ENCODE results near the gene PON1.

Gene PON1

DNA sequence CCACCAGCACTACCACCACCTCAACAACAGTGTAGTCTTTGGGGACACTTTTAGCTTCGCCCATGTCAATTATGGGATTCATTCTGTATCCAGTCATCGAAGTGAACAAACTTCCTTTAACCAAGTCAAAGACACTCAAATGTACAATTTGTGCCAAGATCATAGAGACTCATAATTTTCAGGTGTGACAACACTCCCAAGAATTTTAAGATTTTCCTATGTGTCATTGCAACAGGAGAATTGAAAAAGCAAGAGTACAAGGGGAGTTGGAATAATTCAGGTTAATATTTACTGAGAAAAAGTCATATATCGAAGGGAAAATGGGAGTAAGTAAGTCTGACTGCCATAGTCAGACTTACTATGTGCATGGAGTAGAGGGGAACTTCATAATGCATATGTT is 26.2 kb downstream of the PON1 start:
- no peaks in the 10 kb centered on the region for H3K4me1 ChIP-seq (ENCODE audit: insufficient read depth, poor library complexity, severe bottlenecking)
- TF ChIP-seq, protein P1, sequence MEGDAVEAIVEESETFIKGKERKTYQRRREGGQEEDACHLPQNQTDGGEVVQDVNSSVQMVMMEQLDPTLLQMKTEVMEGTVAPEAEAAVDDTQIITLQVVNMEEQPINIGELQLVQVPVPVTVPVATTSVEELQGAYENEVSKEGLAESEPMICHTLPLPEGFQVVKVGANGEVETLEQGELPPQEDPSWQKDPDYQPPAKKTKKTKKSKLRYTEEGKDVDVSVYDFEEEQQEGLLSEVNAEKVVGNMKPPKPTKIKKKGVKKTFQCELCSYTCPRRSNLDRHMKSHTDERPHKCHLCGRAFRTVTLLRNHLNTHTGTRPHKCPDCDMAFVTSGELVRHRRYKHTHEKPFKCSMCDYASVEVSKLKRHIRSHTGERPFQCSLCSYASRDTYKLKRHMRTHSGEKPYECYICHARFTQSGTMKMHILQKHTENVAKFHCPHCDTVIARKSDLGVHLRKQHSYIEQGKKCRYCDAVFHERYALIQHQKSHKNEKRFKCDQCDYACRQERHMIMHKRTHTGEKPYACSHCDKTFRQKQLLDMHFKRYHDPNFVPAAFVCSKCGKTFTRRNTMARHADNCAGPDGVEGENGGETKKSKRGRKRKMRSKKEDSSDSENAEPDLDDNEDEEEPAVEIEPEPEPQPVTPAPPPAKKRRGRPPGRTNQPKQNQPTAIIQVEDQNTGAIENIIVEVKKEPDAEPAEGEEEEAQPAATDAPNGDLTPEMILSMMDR (IDR thresholded peaks at IDR 0.05; ENCODE audit: poor library complexity, severe bottlenecking), result no peak
- no peaks in the 10 kb centered on the region for H3K27me3 ChIP-seq (ENCODE audit: insufficient read depth, poor library complexity, severe bottlenecking)
- no peak overlapping the region for H3K4me3 ChIP-seq (ENCODE audit: severe bottlenecking)
- DNase-seq (ENCODE audit: low spot score), result no peak
- no peak for ATAC-seq (ENCODE audit: low read depth)
- H3K27ac ChIP-seq (ENCODE audit: poor library complexity, severe bottlenecking), result no peak overlapping the region
- H3K9me3 ChIP-seq (ENCODE audit: severe bottlenecking), result no peaks in the 10 kb centered on the region
- H3K36me3 ChIP-seq (ENCODE audit: low read depth), result no peaks in the 10 kb centered on the region

DNA sequence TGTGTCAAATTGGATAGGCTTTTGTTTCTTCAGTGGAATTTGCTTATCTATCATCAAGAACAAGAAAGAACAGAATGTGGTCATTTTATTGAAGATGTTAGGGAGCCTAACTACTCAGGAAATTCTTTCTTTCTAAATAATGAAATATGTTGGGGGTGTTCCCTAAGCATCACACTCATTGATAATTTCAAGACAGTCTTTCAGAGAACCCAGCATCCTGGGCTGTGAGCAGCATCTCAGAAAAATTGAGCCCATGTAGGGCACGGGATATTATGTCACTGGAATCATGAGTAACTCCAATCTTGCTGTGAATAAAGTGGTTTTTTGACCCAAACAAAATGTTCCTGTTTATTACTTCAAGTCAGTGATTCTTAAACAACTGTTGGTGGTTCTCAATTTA is 27.3 kb downstream of the PON1 start:
- DNase-seq (ENCODE audit: low spot score) (no peak), ATAC-seq (ENCODE audit: low read depth) (no peak)
- no peaks in the 10 kb centered on the region for H3K9me3 ChIP-seq (ENCODE audit: severe bottlenecking)
- TF ChIP-seq, protein P1 (IDR thresholded peaks at IDR 0.05; ENCODE audit: poor library complexity, severe bottlenecking), result no peak
- no peaks in the 10 kb centered on the region for H3K27me3 ChIP-seq (ENCODE audit: insufficient read depth, poor library complexity, severe bottlenecking)
- H3K4me3 ChIP-seq (ENCODE audit: severe bottlenecking), result no peak overlapping the region
- no peaks in the 10 kb centered on the region for H3K4me1 ChIP-seq (ENCODE audit: insufficient read depth, poor library complexity, severe bottlenecking)
- no peaks in the 10 kb centered on the region for H3K36me3 ChIP-seq (ENCODE audit: low read depth)
- no peak overlapping the region for H3K27ac ChIP-seq (ENCODE audit: poor library complexity, severe bottlenecking)

DNA sequence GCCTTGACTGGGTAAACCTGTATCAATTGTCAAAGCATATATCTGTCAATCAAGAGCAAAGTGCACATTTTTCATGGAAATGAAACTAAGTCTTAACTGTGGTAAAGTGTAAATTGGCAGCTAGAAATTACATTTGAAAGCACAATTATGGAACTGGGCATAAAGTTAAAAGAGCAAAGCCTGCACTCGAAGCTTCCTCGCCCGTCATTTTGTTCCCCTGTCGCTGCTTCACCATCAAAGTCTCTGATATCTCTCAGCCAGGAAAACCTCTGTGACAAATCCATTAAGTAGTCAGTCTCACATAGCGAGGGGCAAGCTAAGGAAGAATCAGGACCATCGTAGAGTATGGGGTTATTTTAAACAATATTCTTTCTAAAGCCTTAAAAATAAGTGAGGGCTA is 27.9 kb downstream of the PON1 start:
- Histone ChIP-seq H3K4me3 (ENCODE audit: severe bottlenecking) (no peak overlapping the region), H3K27me3 (ENCODE audit: insufficient read depth, poor library complexity, severe bottlenecking) (no peaks in the 10 kb centered on the region), H3K9me3 (ENCODE audit: severe bottlenecking) (no peaks in the 10 kb centered on the region), H3K36me3 (ENCODE audit: low read depth) (no peaks in the 10 kb centered on the region), H3K27ac (ENCODE audit: poor library complexity, severe bottlenecking) (no peak overlapping the region), H3K4me1 (ENCODE audit: insufficient read depth, poor library complexity, severe bottlenecking) (no peaks in the 10 kb centered on the region)
- ATAC-seq (ENCODE audit: low read depth) (no peak), DNase-seq (ENCODE audit: low spot score) (no peak)
- TF ChIP-seq, protein P1 (IDR thresholded peaks at IDR 0.05; ENCODE audit: poor library complexity, severe bottlenecking), result no peak

DNA sequence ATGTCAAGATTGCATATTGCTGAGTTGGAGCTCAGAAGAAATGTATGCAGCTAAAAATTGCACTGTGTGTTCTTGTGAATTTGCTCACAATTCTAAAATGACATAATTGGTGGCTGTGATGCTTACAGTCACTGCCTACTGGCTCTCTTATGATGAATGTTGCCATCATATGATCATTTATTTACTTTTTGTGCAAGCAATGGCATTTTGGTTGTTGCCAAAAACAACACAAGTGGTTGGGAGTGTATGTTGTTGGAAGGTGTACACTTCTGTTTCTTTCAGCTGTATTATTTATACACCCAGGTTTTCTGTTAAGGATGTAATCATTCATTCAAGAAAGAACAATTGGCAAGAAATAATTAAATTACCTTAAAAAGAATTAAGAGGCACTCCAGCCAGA is 28.9 kb downstream of the PON1 start:
- Histone ChIP-seq H3K4me1 (ENCODE audit: insufficient read depth, poor library complexity, severe bottlenecking) (no peaks in the 10 kb centered on the region), H3K27me3 (ENCODE audit: insufficient read depth, poor library complexity, severe bottlenecking) (no peaks in the 10 kb centered on the region), H3K36me3 (ENCODE audit: low read depth) (no peaks in the 10 kb centered on the region), H3K4me3 (ENCODE audit: severe bottlenecking) (no peak overlapping the region), H3K9me3 (ENCODE audit: severe bottlenecking) (no peaks in the 10 kb centered on the region), H3K27ac (ENCODE audit: poor library complexity, severe bottlenecking) (no peak overlapping the region)
- DNase-seq (ENCODE audit: low spot score) (no peak), ATAC-seq (ENCODE audit: low read depth) (no peak)
- TF ChIP-seq, protein P1 (IDR thresholded peaks at IDR 0.05; ENCODE audit: poor library complexity, severe bottlenecking), result no peak

DNA sequence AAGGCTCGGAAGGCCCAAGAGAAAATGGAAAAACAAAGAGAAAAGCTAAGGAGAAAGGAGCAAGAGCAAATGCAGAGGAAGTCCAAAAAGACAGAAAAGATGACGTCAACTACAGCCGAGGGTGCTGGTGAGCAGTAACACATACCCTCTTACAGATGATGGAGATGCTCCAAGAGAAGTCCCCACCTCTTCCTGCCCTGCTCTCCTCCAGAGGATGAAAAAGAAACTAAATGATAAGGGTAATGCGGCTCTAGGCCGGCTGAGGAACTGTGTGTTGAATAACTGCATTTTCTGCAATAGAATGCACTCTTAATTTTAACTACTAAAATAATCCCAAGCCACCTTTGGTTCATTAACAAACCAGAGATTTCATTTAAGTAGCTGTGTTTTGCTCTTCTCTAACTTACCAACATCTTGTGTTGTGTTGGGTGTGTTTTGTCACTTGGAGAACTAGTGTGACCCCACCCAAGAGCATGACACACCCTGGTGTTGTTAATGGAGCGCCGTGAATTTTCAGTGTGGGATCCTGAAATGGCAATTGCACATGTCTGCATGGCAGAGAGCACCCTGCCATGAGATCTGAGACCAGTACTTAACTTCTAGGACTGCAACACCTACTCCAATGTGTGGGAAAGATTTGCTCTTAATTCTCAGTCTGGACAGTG is 34.0 kb downstream of the PON1 start:
- Histone ChIP-seq H3K4me3 (ENCODE audit: severe bottlenecking) (no peak overlapping the region), H3K27ac (ENCODE audit: poor library complexity, severe bottlenecking) (no peak overlapping the region), H3K27me3 (ENCODE audit: insufficient read depth, poor library complexity, severe bottlenecking) (no peaks in the 10 kb centered on the region), H3K9me3 (ENCODE audit: severe bottlenecking) (no peaks in the 10 kb centered on the region), H3K36me3 (ENCODE audit: low read depth) (no peaks in the 10 kb centered on the region), H3K4me1 (ENCODE audit: insufficient read depth, poor library complexity, severe bottlenecking) (no peaks in the 10 kb centered on the region)
- ATAC-seq (ENCODE audit: low read depth) (no peak), DNase-seq (ENCODE audit: low spot score) (no peak)
- TF ChIP-seq, protein P1 (IDR thresholded peaks at IDR 0.05; ENCODE audit: poor library complexity, severe bottlenecking), result no peak
